Ammon's horn (tissue), 1 donor: ENCODE results near the gene CYP26A1.

ENCODE experiments used
- DNase-seq: peaks from one replicate; pipeline ENCODE4 v3.0.0-alpha.2; 2016; ENCODE audit warnings: low spot score

The CYP26A1 gene, protein sequence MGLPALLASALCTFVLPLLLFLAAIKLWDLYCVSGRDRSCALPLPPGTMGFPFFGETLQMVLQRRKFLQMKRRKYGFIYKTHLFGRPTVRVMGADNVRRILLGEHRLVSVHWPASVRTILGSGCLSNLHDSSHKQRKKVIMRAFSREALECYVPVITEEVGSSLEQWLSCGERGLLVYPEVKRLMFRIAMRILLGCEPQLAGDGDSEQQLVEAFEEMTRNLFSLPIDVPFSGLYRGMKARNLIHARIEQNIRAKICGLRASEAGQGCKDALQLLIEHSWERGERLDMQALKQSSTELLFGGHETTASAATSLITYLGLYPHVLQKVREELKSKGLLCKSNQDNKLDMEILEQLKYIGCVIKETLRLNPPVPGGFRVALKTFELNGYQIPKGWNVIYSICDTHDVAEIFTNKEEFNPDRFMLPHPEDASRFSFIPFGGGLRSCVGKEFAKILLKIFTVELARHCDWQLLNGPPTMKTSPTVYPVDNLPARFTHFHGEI

DNA sequence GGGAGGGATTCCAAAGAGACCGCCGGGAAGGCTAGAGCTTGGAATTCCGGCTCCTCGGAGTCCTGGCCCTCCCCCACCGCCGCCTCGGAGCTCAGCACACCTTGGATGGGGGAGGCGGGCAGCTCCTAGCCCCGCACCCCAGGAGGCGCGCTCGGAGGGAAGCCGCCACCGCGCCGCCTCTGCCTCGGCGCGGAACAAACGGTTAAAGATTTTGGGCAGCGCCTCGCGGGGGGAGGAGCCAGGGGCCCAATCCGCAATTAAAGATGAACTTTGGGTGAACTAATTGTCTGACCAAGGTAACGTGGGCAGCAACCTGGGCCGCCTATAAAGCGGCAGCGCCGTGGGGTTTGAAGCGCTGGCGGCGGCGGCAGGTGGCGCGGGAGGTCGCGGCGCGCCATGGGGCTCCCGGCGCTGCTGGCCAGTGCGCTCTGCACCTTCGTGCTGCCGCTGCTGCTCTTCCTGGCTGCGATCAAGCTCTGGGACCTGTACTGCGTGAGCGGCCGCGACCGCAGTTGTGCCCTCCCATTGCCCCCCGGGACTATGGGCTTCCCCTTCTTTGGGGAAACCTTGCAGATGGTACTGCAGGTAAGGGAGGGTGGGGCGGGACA lies at the start of gene CYP26A1:
TSS of gene CYP26A1 (plus strand) at position 355 of the 608 bp plus-strand sequence. CDS start at position 397, 42 bp downstream.
- no peak for DNase-seq

DNA sequence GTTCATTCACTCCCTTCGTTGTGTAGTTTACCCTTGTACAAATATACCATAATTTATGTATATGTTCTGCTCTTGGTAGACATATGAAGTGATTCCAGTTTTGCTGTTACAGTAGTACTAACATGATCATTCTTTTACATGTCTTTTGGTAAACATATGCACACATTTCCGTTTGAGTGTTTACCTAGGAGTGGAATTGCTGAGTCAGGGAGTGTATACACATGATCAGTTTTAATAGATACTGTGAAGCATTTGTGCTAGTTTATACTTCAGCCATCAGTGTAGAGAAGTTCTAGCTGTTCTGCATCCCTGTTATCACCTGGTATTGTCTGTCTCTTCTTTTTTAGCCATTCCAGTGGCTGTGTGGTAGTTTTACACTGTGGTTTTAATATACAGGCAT lies 47.6 kb upstream of the CYP26A1 start:
- DNase-seq = no peak

DNA sequence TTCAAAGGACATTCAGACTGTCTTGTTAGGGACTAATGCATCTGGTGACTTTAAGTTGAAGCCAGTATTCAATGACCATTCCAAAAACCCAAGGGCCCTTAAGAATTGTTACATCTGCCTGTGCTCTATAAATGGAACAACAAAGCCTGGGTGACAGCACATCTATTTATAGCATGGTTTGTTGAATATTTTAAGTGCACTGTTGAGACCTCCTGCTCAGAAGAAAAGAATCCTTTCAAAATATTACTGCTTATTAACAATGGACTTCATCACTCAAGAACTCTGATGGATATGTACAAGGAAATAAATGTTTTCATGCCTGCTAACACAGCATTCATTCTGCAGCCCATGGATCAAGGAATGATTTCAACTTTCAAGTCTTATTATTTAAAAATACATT lies 46.2 kb upstream of the CYP26A1 start:
- no peak for DNase-seq

DNA sequence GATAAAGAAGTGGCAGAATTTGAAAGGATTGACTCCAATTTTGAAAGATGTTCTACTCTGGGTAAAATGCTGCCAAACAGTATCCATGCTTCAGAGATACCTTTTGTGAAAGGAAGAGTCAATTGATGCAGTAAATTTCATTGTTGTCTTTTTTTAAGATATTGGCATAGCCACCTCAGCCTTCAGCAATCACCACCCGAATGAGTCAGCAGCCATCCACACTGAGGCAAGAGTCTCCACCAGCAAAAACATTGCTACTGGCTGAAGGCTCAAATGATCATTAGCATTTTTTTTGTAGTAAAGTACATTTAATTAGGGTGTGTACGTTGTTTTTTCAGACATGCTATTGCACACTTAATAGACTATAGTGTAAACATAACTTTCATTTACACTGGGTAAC lies 44.8 kb upstream of the CYP26A1 start:
- peak; percentile 7 for DNase-seq

DNA sequence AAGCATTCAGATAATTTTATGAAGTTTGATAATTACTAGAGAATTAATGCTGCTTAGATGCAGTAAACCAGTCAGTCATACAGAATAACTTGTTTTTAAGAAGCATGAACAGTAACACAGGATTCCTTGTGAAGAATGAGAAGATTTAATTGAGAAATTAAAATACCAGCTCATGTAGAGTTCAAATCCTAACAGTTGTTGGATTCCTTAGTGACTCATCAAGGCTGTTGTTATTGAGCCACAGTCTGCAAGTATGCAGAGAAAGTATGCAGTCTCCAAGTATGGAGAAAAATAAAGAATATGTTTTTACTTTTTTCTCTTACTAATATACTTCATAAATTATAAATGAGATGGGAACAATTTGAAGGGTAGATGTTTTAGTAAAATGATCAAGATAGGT lies 43.3 kb upstream of the CYP26A1 start:
- no peak for DNase-seq

DNA sequence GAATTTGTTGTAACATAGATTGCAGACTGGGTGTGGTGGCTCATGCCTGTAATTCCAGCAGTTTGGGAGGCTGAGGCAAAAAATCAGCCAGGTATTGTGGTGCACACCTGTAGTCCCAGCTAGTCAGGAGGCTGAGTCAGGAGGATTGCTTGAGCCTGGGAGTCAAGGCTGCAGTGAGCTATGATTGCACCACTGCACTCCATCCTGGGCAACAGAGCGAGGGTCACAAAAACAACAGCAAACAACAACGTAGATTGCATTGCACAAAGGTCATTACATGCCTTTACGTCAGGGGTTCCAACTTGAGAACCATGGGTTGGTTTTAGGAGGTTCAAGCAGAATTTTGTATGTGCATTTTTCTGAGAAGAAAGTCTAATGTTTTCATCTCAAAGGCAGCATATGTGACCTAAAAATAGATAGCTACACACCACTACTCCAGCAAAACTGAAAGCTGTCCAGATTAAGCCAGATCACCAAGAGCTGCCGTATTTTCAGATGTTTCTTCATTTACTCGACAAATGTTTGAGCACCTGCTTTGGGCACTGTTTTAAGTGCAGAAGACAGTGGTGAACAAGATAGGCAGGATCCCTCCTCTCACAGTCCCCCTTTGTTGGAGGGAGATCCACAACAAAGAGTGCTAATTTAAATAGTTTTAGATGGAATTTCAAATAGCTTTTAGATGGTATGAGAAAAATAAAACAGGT lies 41.4 kb upstream of the CYP26A1 start:
- DNase-seq = no peak

DNA sequence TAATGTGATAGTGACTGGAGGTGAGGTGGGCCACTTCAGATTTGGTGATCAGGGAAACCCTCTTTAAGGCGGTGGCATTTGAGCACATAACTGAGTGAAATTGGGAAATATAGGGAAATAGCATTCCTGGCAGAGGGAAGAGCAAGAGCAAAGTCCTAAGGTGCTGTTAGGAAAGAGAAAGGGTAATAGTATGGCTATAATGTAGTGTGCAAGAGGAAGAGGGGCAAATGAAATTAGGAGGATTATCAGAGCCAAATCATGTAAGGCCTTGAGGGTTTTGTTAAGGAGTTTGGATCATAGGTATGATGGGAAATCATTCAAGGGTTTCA lies 40.9 kb upstream of the CYP26A1 start:
- DNase-seq = no peak

DNA sequence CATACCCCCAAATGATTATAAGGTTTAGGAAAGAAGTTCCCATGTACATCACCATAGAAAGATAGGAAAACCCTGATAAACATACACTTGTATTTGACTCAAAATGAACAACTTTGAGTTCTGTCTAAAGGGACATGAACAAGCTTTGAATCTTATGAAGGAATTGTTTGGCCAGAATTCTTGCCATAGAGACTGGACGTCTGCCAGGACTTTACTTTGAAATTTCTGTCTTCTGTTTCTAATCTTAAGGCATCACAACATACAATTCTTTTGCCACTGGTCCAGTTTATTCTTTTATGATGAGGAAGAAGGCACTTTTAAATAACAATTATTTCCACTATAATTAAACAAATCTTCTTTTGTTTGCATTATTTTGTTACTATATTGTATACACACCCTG lies 39.3 kb upstream of the CYP26A1 start:
- DNase-seq = no peak

DNA sequence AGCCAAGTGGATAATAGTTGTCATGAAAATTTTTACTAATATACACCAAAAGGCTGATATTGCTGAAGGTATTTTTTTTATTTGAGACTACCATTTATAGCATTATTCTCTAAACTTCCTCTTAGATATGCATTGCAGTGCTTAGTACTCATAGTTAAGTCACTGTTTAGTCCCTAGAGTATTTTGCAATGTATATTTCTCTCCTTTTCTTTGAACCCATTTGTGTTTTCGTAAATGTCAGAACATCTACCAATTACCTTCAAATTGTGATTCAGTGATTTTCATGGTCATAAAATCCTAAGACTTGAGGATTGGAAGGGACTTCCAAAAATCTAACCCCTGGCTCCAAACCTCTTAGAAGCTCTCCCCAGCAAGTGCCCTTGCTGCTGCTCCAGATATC lies 34.6 kb upstream of the CYP26A1 start:
- no peak for DNase-seq

DNA sequence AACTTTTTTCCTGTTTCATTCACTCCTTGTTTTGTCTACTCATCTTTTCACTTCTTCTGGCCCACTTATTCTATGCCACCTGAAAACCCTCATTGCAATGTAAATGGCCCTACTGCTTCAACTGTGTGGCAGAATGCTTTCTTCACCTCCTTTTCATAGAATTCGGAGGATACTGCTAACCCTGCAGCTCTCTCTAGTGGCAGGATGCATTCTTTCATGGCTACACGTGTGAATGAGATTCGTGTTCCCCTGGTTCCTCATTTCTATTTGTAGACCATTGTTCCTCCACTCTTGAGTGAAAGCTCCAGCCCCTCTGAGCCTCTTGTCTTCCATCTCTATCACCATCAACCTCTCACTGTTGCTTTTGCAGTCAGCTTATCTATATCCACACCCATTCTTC lies 34.0 kb upstream of the CYP26A1 start:
- peak; percentile 19 for DNase-seq

DNA sequence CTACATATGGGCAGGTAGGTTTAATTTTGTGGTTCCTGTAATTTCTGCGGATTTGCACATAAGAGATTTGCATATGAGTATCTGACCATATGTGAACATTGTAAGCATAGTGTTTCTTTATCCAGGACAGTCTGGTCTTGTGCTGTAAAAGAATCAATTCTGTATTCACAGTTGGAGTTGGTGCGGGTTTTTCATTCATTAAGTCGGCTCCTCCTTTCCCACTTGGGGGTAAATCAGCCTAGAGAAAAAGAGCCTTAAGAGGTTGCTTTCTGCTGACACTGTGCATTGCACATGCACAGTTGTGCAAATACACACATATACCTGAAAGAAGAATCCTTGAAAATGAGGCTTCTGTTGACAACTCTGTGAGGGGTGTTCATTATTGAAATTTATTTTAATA lies 19.2 kb upstream of the CYP26A1 start:
- DNase-seq = no peak

DNA sequence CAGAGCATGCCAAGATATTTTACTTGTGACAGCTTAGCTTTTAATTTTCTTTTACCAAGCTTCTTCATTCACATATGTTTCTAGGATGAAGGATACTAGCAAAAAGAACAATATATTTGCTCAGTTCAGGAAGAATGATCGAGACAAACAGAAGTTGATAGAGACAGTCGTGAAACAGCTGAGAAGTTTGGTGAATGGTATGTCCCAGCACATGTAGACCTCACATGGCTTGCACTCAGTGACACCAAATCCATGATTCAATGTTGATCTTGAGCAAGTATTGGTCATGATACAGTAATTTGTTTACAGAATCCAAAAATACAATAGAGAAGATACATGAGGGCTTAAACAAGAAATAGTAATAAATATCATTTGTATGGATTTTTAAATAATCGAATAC lies 15.6 kb upstream of the CYP26A1 start:
- DNase-seq = no peak

DNA sequence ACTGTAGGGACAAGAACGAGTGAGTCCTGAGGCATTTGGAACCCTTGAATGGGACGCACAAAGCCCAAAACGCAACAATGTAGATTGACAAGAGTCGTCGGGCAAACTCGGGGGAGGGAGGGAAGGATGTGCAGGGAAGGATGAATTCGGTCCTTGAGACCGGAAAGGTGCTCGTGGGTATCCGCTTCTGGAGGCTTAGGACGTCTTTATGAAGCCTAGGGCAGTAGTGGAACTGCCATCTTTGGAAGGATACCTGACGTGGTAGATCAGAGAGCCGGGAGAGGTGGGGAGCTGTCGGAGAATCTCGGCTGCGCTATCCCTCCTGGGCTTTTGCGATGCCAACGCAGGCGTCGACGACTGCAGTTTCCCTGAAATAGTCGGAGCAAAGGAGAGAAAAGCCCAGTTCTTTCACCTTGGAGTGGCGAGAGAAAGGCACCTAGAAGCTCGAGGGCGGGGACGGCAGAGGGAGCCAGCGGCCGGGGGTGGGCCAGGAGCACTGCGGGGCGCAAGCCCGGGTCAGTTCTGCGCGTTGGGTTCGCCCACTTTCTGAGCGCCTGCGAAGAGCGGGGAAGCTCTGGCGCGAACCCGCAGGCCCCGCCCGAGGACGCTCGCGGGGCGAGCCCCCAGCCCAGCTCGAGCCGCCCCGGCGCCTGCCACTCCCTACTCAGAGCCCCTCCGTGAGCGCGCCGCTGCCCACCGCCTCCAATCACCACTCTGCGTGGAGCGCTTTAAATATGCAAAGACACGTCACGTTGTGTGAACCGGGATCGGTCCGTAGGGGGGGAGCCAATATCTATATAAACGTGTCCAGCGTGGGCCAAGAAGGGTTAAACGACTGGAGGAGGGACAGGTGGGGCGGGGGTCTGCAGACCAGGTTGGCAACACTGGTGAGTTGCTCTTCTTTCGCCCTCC lies 13.5 kb upstream of the CYP26A1 start, which contains the start of gene CYP26C1:
TSS of gene CYP26C1 (plus strand) at position 824 of the 912 bp plus-strand sequence. CDS start 466 bp downstream, outside the sequence.
- peak; percentile 1 for DNase-seq

DNA sequence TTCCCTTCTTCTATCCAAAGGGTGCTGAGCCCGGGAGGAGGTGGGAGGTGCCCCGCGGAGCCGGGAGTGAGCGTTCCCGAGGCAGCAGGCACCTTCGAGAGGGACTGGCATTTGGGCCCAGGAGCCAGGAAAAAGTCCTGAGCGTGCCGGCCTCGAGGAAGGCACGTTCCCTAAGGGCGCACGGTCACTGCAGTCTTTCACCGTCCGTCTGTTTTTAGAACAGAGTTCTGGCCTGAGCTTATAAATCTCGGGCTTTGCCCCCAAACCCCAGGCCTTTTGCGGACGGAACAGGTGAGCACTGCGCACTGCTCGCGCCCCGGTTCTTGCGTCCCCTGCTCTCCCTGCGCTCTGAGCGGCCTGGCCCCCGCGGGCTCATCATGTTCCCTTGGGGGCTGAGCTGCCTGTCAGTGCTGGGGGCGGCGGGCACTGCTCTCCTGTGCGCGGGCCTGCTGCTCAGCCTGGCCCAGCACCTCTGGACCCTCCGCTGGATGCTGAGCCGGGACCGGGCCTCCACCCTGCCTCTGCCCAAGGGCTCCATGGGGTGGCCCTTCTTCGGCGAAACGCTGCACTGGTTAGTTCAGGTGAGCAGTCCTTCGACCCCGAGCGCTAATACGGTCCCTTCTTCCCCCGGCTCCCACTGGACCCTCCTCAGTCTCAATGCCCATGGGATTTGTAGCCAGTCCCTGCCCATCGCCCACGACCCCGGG lies 12.7 kb upstream of the CYP26A1 start:
- no peak for DNase-seq

DNA sequence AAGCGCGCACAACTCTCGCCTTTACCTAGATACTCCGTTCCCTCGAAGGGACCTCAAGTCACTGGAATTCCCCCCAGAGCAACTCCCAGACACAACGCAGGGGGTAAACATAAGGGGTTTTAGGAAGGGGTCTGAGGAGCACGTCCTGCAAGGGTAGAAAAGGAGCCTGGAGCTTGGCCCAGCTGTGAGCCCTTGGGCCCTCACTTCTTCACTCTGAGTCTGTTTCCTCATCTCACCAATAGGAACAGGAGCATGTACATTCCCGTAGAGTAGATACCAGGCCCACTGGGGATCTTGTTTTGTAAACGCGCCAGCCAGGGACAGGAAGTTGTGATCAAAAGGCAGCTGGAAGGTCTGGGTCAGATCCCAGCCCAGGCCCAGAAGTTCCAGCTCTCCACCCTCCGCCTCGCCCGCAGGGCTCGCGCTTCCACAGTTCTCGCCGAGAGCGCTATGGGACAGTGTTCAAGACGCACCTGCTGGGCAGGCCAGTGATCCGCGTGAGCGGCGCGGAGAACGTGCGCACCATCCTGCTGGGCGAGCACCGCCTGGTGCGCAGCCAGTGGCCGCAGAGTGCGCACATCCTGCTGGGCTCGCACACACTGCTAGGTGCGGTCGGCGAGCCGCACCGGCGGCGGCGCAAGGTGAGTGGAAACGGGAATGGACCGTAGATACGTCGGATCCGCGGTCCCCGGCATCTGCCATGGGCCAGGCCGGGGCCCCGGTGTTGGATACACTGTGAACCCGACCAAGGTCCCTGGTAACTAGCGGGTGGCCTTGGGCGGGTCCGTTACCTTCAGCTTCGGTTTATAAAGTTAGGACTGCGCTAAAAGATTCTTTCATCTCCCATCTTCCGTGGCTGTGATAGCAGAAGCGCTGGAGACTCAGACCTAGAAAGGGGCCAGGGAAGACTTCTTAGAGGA lies 11.8 kb upstream of the CYP26A1 start:
- no peak for DNase-seq

DNA sequence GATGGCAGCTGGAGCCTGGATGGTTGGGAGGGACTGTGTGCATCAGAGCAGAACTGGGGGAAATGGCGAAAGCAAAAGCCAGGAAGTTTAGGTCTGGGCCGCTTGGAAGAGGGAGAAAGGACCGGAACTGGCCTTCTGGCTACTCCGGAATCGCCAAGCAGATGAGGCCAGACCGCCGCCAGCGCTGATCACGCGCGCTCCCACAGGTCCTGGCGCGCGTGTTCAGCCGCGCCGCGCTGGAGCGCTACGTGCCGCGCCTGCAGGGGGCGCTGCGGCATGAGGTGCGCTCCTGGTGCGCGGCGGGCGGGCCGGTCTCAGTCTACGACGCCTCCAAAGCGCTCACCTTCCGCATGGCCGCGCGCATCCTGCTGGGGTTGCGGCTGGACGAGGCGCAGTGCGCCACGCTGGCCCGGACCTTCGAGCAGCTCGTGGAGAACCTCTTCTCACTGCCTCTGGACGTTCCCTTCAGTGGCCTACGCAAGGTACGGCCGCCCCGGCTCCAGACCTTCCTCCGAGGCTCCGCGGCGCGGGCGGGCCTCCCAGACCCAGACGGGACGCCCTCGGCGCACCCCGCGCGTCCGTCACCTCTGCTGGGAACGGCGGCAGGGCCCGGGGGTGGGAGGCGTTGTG lies 11.1 kb upstream of the CYP26A1 start:
- no peak for DNase-seq

DNA sequence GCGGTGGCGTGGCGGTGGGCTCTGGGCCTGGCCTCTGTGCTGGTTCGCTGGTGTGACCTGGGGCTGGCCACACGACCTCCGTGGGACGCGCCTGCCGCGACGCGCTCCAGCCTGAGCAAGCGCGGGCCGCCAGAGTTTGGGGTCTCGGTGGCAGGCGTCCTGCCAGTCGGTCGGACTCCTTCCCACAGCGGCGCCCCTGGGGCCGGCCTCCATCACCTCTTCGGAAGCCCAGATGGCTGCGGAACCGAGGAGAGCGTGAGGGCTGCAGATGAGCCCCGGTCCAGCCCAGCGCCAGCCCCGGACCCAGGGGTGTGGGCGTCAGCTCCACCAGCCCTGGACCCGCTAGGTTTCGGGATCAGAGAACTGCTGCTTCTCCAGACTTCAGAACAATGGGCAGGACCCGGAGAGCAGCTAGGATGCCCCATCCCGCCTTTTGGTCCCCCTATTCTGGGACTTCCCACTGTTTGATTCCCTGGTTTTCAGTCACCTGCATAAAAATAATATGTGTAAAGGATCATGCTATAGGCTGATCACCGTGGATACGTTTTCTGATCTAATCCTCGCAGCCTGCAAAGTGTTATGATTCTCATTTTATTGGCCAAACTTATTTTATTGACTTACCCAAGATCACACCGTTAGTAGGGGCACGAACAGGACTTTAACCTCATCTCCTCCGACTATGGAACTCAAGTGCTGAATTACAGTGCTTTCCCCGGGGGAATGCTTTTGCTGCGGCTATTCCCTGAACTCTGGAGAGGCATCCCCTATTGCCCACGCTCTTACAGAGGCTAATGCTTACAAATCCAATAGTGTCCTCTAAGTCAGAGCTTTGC lies 10.3 kb upstream of the CYP26A1 start:
- no peak for DNase-seq

DNA sequence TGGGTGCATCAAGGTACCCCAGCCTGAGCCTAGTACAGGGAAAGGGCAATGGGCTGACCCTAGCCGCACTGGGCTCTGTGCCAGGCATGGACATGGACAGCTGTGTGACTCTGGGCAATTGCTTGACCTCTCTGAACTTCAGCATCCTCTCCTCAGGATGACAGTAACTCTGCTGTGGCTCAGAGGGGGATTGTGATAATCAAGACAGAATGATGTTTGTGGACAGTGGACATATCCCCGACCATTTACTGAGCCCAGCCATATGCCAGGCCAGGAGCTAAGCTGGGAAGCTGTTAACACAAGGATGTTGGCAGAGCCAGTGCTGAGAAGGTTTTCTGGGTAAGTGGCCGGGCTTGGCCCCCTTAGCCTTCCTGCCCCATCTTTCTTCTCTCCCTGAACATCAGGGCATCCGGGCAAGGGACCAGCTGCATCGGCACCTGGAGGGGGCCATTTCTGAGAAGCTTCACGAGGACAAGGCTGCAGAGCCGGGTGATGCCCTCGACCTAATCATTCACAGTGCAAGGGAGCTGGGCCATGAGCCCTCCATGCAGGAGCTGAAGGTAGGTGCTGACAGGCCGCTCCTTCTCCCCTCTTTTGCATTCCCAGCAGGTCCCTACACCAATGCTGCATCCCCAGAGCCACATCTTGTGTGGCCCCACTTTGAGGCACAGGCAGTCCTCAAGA lies 9.6 kb upstream of the CYP26A1 start:
- no peak for DNase-seq
